Measurements from ENCODE around the gene ATP6V0C.

The ATP6V0C gene

GRCh38 chr16:2493605-2494004, 20.1 kb upstream of the ATP6V0C start:
- DNase-seq = no peak

GRCh38 chr16:2494616-2495015, 19.1 kb upstream of the ATP6V0C start:
- DNase-seq = no peak

GRCh38 chr16:2495041-2495440, 18.7 kb upstream of the ATP6V0C start:
- no peak for DNase-seq

- no peak for DNase-seq
These were observed 17.3 kb upstream of the ATP6V0C start for GRCh38 chr16:2496223-2497115.

GRCh38 chr16:2497116-2497630, 16.6 kb upstream of the ATP6V0C start:
- DNase-seq = no peak

GRCh38 chr16:2497695-2498484, 15.9 kb upstream of the ATP6V0C start:
- DNase-seq = no peak

GRCh38 chr16:2498531-2499253, 15.1 kb upstream of the ATP6V0C start:
- no peak for DNase-seq

GRCh38 chr16:2499454-2499853, 14.3 kb upstream of the ATP6V0C start:
- no peak for DNase-seq

GRCh38 chr16:2499890-2500429, 13.8 kb upstream of the ATP6V0C start:
- DNase-seq = no peak

GRCh38 chr16:2500430-2500917, 13.3 kb upstream of the ATP6V0C start:
- no peak for DNase-seq

- no peak for DNase-seq
These were observed 12.6 kb upstream of the ATP6V0C start for GRCh38 chr16:2500918-2501750.

GRCh38 chr16:2501946-2502895, 11.5 kb upstream of the ATP6V0C start:
- no peak for DNase-seq

- DNase-seq = no peak
These were observed 8.1 kb upstream of the ATP6V0C start for GRCh38 chr16:2505695-2506094.

- no peak for DNase-seq
These were observed 6.6 kb upstream of the ATP6V0C start for GRCh38 chr16:2507052-2507659.

- DNase-seq = no peak
These were observed 6.1 kb upstream of the ATP6V0C start for GRCh38 chr16:2507665-2508064.

- DNase-seq = no peak
These were observed 4.9 kb upstream of the ATP6V0C start for GRCh38 chr16:2508722-2509400.

GRCh38 chr16:2511128-2511800, 2.5 kb upstream of the ATP6V0C start:
- DNase-seq = no peak

GRCh38 chr16:2511996-2512734, 1.6 kb upstream of the ATP6V0C start:
- no peak for DNase-seq
